H1 (cell line): ENCODE results near the gene LEMD1. TPM values are rescaled to one million over a fixed set of nuclear protein-coding genes. Genes with fewer than 3 reads are reported as not detected.

ENCODE experiments used
- CTCF ChIA-PET: fragments of 300-600 bp; sonication (Branson Sonifier 250); formaldehyde crosslinking; loops from one replicate; lab custom pipeline; 2021; ENCODE audit not compliant: partially characterized antibody; lab: Charles Lee
- POLR2A ChIA-PET: fragments of 300-600 bp; sonication (Branson Sonifier 250); formaldehyde crosslinking; loops from one replicate; lab custom pipeline; 2021; ENCODE audit warnings: inconsistent platforms; ENCODE audit not compliant: partially characterized antibody; lab: Charles Lee
- DNase-seq, 2 experiments: peaks; one replicate each; pipeline versions ENCODE4 v3.0.0 to v3.0.0-alpha.2; 2010 to 2022; ENCODE audit warnings: low spot score in 2 of 2, low read depth in 1 of 2, mixed read lengths in 1 of 2
- FAIRE-seq: peaks from 2 replicates; lab custom pipeline; 2011; peaks lifted over from hg19 to GRCh38; lab: Jason Lieb, UNC
- H2AFZ ChIP-seq: 2 replicates; pipeline ENCODE4 v1.8.1; 2012; ENCODE audit warnings: low read length, inconsistent platforms
- H2AK5ac ChIP-seq: 2 replicates; pipeline ENCODE4 v1.6.1; 2013; ENCODE audit warnings: low read depth, low read length
- H2BK120ac ChIP-seq: replicated peaks from 2 replicates; pipeline ENCODE3; 2013; ENCODE audit warnings: low read depth, low read length, inconsistent platforms
- H2BK12ac ChIP-seq: 2 replicates; pipeline ENCODE4 v1.6.1; 2013; ENCODE audit warnings: low read depth, low read length
- H2BK15ac ChIP-seq: 2 replicates; pipeline ENCODE4 v1.6.1; 2013; ENCODE audit warnings: low read length
- H2BK20ac ChIP-seq: 2 replicates; pipeline ENCODE4 v1.6.1; 2013; ENCODE audit warnings: low read length
- H2BK5ac ChIP-seq: 2 replicates; pipeline ENCODE4 v1.6.1; 2013; ENCODE audit warnings: low read depth, low read length
- H3K14ac ChIP-seq: 2 replicates; pipeline ENCODE4 v1.6.1; 2013; ENCODE audit warnings: inconsistent platforms; ENCODE audit not compliant: insufficient read length
- H3K18ac ChIP-seq: 2 replicates; pipeline ENCODE4 v1.6.1; 2013; ENCODE audit warnings: low read length; ENCODE audit errors: extremely low read depth
- H3K23ac ChIP-seq: 2 replicates; pipeline ENCODE4 v1.6.1; 2013; ENCODE audit warnings: inconsistent platforms; ENCODE audit not compliant: insufficient read length
- H3K23me2 ChIP-seq: 2 replicates; pipeline ENCODE4 v1.6.1; 2013; ENCODE audit warnings: low read depth, low read length
- H3K27ac ChIP-seq: 2 replicates; pipeline ENCODE4 v1.6.1; 2011; ENCODE audit warnings: low read depth, low read length, inconsistent platforms
- H3K27me3 ChIP-seq, 4 experiments: replicated peaks in 1 of 4; 1 replicate in 1 of 4; 2 replicates in 3 of 4; pipeline versions ENCODE4 v1.6.1 to v1.8.1; 2011 to 2013; ENCODE audit warnings: low read length in 3 of 4, mild to moderate bottlenecking in 3 of 4, inconsistent platforms in 2 of 4, mixed read lengths in 2 of 4, moderate library complexity in 1 of 4; ENCODE audit not compliant: control insufficient read depth in 3 of 4, insufficient read depth in 3 of 4; ENCODE audit errors: extremely low read depth in 1 of 4
- H3K36me3 ChIP-seq, 4 experiments: 2 replicates each; pipeline versions ENCODE4 v1.6.1 to v1.8.1; 2011 to 2013; ENCODE audit warnings: mild to moderate bottlenecking in 4 of 4, low read length in 3 of 4, moderate library complexity in 2 of 4, control low read depth in 1 of 4, inconsistent platforms in 1 of 4; ENCODE audit not compliant: insufficient read depth in 4 of 4, control insufficient read depth in 2 of 4
- H3K4ac ChIP-seq: replicated peaks from 2 replicates; pipeline ENCODE3; 2013; ENCODE audit warnings: low read length, low read depth, mixed read lengths, inconsistent platforms; ENCODE audit not compliant: insufficient read length
- H3K4me1 ChIP-seq, 4 experiments: replicated peaks in 1 of 4; 1 replicate in 1 of 4; 2 replicates in 3 of 4; pipeline versions ENCODE4 v1.6.1 to v1.8.1; 2011 to 2013; ENCODE audit warnings: low read length in 3 of 4, inconsistent platforms in 2 of 4, mixed read lengths in 1 of 4; ENCODE audit not compliant: insufficient read depth in 4 of 4, control insufficient read depth in 3 of 4
- H3K4me2 ChIP-seq, 2 experiments: 2 replicates each; pipeline versions ENCODE4 v1.6.1 to v1.8.1; 2011 to 2013; ENCODE audit warnings: low read depth in 2 of 2, low read length in 2 of 2, control low read depth in 1 of 2, inconsistent platforms in 1 of 2, mild to moderate bottlenecking in 1 of 2; ENCODE audit not compliant: insufficient read depth in 1 of 2
- H3K4me3 ChIP-seq, 4 experiments: fragments of 200-600, 300-600 bp in 1 of 4; sonication (generic), shearing (Covaris generic), sonication (Bioruptor Twin) in 1 of 4; 2 replicates each; pipeline versions ENCODE4 v1.5.1 to v1.8.1; 2011 to 2016; ENCODE audit warnings: low read length in 4 of 4, low read depth in 3 of 4, control low read depth in 2 of 4, inconsistent platforms in 2 of 4, mild to moderate bottlenecking in 2 of 4, mixed read lengths in 1 of 4, moderate library complexity in 1 of 4; ENCODE audit not compliant: insufficient read depth in 2 of 4; ENCODE audit errors: extremely low read depth in 1 of 4
- H3K56ac ChIP-seq: replicated peaks from 2 replicates; pipeline ENCODE3; 2013; ENCODE audit warnings: low read depth, mild to moderate bottlenecking, mixed read lengths, low read length, inconsistent platforms; ENCODE audit not compliant: insufficient read length
- H3K79me1 ChIP-seq: 2 replicates; pipeline ENCODE4 v1.6.1; 2013; ENCODE audit warnings: low read depth, low read length, control low read depth
- H3K79me2 ChIP-seq, 2 experiments: 2 replicates each; pipeline versions ENCODE4 v1.6.1 to v1.8.1; 2012 to 2013; ENCODE audit warnings: low read length in 2 of 2, mild to moderate bottlenecking in 2 of 2, inconsistent platforms in 1 of 2; ENCODE audit not compliant: insufficient read depth in 2 of 2, control insufficient read depth in 1 of 2
- H3K9ac ChIP-seq, 4 experiments: replicated peaks in 1 of 4; 1 replicate in 1 of 4; 2 replicates in 3 of 4; pipeline versions ENCODE4 v1.6.1 to v1.8.1; 2011 to 2013; ENCODE audit warnings: low read depth in 3 of 4, low read length in 3 of 4, control low read depth in 2 of 4, mild to moderate bottlenecking in 2 of 4, moderate library complexity in 2 of 4, inconsistent platforms in 1 of 4; ENCODE audit errors: extremely low read depth in 1 of 4
- H3K9me3 ChIP-seq, 2 experiments: 2 replicates each; pipeline versions ENCODE4 v1.6.1 to v1.8.1; 2012 to 2013; ENCODE audit warnings: mild to moderate bottlenecking in 2 of 2, moderate library complexity in 2 of 2, control low read depth in 1 of 2, inconsistent platforms in 1 of 2, low read depth in 1 of 2, low read length in 1 of 2, mixed read lengths in 1 of 2; ENCODE audit not compliant: insufficient read depth in 2 of 2
- H4K20me1 ChIP-seq, 2 experiments: replicated peaks in 1 of 2; 2 replicates each; pipeline versions ENCODE3 to v1.8.1; 2011 to 2013; ENCODE audit warnings: inconsistent platforms in 2 of 2, low read length in 2 of 2, mild to moderate bottlenecking in 1 of 2; ENCODE audit not compliant: insufficient read depth in 2 of 2, control insufficient read depth in 1 of 2
- H4K5ac ChIP-seq: 2 replicates; pipeline ENCODE4 v1.6.1; 2013; ENCODE audit warnings: low read length, low read depth, mixed read lengths, inconsistent platforms; ENCODE audit not compliant: insufficient read length
- H4K8ac ChIP-seq: 2 replicates; pipeline ENCODE4 v1.8.0; 2013; ENCODE audit warnings: mild to moderate bottlenecking, moderate library complexity, low read length, inconsistent platforms; ENCODE audit not compliant: insufficient read depth; ENCODE audit errors: extremely low read depth
- H4K91ac ChIP-seq: replicated peaks from 2 replicates; pipeline ENCODE3; 2013; ENCODE audit warnings: low read length, mixed read lengths, inconsistent platforms; ENCODE audit not compliant: insufficient read length
- ASH2L ChIP-seq: fragments of 200-600, 300-600 bp; sonication (generic); IDR thresholded peaks from one replicate; pipeline ENCODE4 v1.7.1; 2017; ENCODE audit warnings: low read length
- CTCF ChIP-seq, 3 experiments: IDR thresholded peaks; 1 replicate in 2 of 3; 2 replicates in 1 of 3; pipeline versions ENCODE4 v1.5.1 to v1.6.1; 2011; ENCODE audit warnings: low read length in 3 of 3, mild to moderate bottlenecking in 3 of 3, inconsistent platforms in 2 of 3, low read depth in 1 of 3, moderate library complexity in 1 of 3; ENCODE audit not compliant: insufficient read depth in 1 of 3; ENCODE audit errors: control extremely low read depth in 1 of 3
- HDAC2 ChIP-seq, 2 experiments: fragments of 300-600 bp in 1 of 2; sonication (generic) in 1 of 2; IDR thresholded peaks; 2 replicates each; pipeline ENCODE4 v1.6.1; 2011 to 2012; ENCODE audit warnings: low read depth in 2 of 2, low read length in 2 of 2, mild to moderate bottlenecking in 2 of 2, moderate library complexity in 2 of 2, borderline replicate concordance in 1 of 2, inconsistent platforms in 1 of 2
- RAD21 ChIP-seq, 2 experiments: IDR thresholded peaks in 1 of 2; conservative IDR thresholded peaks in 1 of 2; 2 replicates each; pipeline ENCODE4 v1.6.1; 2011; ENCODE audit warnings: low read depth in 2 of 2, low read length in 2 of 2, improper control_type of control experiment in 1 of 2, inconsistent platforms in 1 of 2, mild to moderate bottlenecking in 1 of 2, moderate library complexity in 1 of 2
- TCF12 ChIP-seq: IDR thresholded peaks from 2 replicates; pipeline ENCODE4 v1.6.1; 2011; ENCODE audit warnings: low read depth, mild to moderate bottlenecking, low read length
- WGBS, 2 experiments: shearing (Covaris generic) in 1 of 2; methylation state at CpG; one replicate each; pipeline versions ENCODE4 v1.1.6 to v1.1.7; 2013 to 2015; ENCODE audit warnings: low lambda C conversion rate in 2 of 2, mixed read lengths in 2 of 2, inconsistent platforms in 1 of 2, low coverage in 1 of 2, missing lambda C conversion rate in 1 of 2; ENCODE audit not compliant: insufficient replicate concordance in 2 of 2, insufficient coverage in 1 of 2, insufficient read length in 1 of 2; ENCODE audit errors: extremely low coverage in 1 of 2, missing lambda C conversion rate in 1 of 2; 5-methylcytosine and 5-hydroxymethylcytosine counted together
- polyA plus RNA-seq, 7 experiments: library from polyadenylated mRNA; depleted of rRNA in 3 of 7; stranded (reverse) in 5 of 7; unstranded in 2 of 7; fragments of >200 nt in 5 of 7; fragments of 200-250 nt in 2 of 7; gene quantifications; 1 replicate in 5 of 7; 2 replicates in 1 of 7; 4 replicates in 1 of 7; pipeline versions ENCODE4 v1.2.1 to v1.2.3, GENCODE V29; 2011 to 2013; ENCODE audit warnings: missing spikeins in 2 of 7, mixed read lengths in 2 of 7
- total RNA-seq: library from RNA; stranded (reverse); fragmentation: NEBNext Ultra II Directional; extraction: Animal tissue kit (Norgen Biotek cat#: 25700); gene quantifications from 2 replicates; pipeline ENCODE4 v1.2.1, GENCODE V29; 2021

LEMD1 gene
- total and polyA plus RNA-seq, 2 of the 8 experiments (the other 6 are each of a cell fraction or from before 2014, with no cell fraction given) = 10.0 to 10.5 TPM

- no peak for FAIRE-seq
- no peak overlapping the region for H2AK5ac ChIP-seq
- CTCF ChIA-PET = interaction anchor here (0.9 to 67.1 kb wide), 17 partner anchors 7 to 172 kb away, joined by 3 to 2424 read pairs (median 18); no protein-coding TSS in a partner anchor
Observed at GRCh38 chr1:205351984-205352713, 69.7 kb downstream of the LEMD1 start.

More at GRCh38 chr1:205351984-205352713, 69.7 kb downstream of the LEMD1 start:
- H3K79me1 ChIP-seq = no peaks in the 10 kb centered on the region
- peak overlapping the region; percentile 2 for H2BK120ac ChIP-seq
- no peak overlapping the region for H4K5ac ChIP-seq
- peak overlapping the region; percentile 4 for H3K4ac ChIP-seq
- H4K8ac ChIP-seq = peak overlapping the region; percentile 66; the same call in 1 of the 2 replicates
- no peak overlapping the region; the same call in 1 of the 2 replicates for H2BK15ac ChIP-seq
- no peaks in the 10 kb centered on the region for H3K23me2 ChIP-seq
- no peak overlapping the region for H3K23ac ChIP-seq
- no peak overlapping the region for H3K27ac ChIP-seq
- no peaks in the 10 kb centered on the region for H4K20me1 ChIP-seq
- H2BK20ac ChIP-seq = peak overlapping the region; percentile 49; the same call in 1 of the 2 replicates
- H2BK12ac ChIP-seq = peak overlapping the region; percentile 95; the same call in 1 of the 2 replicates
- DNase-seq = peak in 1 of 2 experiments; percentile 67
- H4K91ac ChIP-seq = peak overlapping the region; percentile 18
- 70% methylated on average over 11 of the region's 11 CpGs; no CpG with 5 or more reads in 1 of the 2 experiments for WGBS, 2 experiments
- no peaks in the 10 kb centered on the region for H3K36me3 ChIP-seq
- H3K4me2 ChIP-seq = peak overlapping the region in 1 of 2 experiments; percentile 11; a peak in 1 of 4 replicates
- H3K9ac ChIP-seq = 0 out of 7 replicates have a peak overlapping the region, but pooled peaks of 1 of the 4 experiments have one; percentile 2
- no peak overlapping the region for H3K56ac ChIP-seq
- H3K18ac ChIP-seq = peak overlapping the region; percentile 57
- peak overlapping the region; percentile 18; the same call in 1 of the 2 replicates for H2BK5ac ChIP-seq
- TF ChIP-seq ASH2L = peak; percentile 25
- TF ChIP-seq TCF12 = no peak
- TF ChIP-seq HDAC2 (IDR thresholded peaks at IDR 0.05; ENCODE audit: borderline replicate concordance in 1 of 2, low read depth in 2 of 2, low read length in 2 of 2) = 0 out of 4 replicates have a peak, but pooled peaks of 1 of the 2 experiments have one; percentile 55
- peak in 1 of 3 experiments; percentile 22; a peak in 1 of 4 replicates for TF ChIP-seq CTCF (IDR thresholded peaks at IDR 0.05; ENCODE audit: control extremely low read depth in 1 of 3, insufficient read depth in 1 of 3, low read depth in 1 of 3, low read length in 3 of 3)
- TF ChIP-seq RAD21 (IDR thresholded peaks at IDR 0.05 in 1 of 2, conservative IDR thresholded peaks at IDR 0.05 in 1 of 2; ENCODE audit: low read depth in 2 of 2, low read length in 2 of 2) = peak in 1 of 2 experiments; percentile 42; a peak in 2 of 4 replicates
- TF ChIP-seq, all 59 proteins: peak for 4
- Histone ChIP-seq H3K9me3 (no peaks in the 10 kb centered on the region), H3K14ac (no peak overlapping the region), H3K79me2 (no peaks in the 10 kb centered on the region), H3K4me3 (no peak overlapping the region), H2AFZ (peak overlapping the region; percentile 65; the same call in 1 of the 2 replicates), H3K27me3 (no peaks in the 10 kb centered on the region; a peak in 1 of 7 replicates), H3K4me1 (peaks cover 25 to 53% (median 35%) of the 10 kb centered on the region in 4 experiments)
- POLR2A ChIA-PET = interaction anchor here (1.1 to 1.2 kb wide), 2 partner anchors 79 to 98 kb away, joined by 3 read pairs; no protein-coding TSS in a partner anchor
